Heart left ventricle (tissue), 13 donors: Measurements from ENCODE around the gene PRSS23.
A peak's percentile ranks its signal among the peaks of the same experiment; 100 is the strongest.

Experiments
- POLR2A ChIP-seq, 2 donors: fragments of 450-650 bp; IDR thresholded peaks; one replicate each; pipeline ENCODE4 v1.6.1; 2017; ENCODE audit warnings: antibody characterized with exemption in 2 of 2, mild to moderate bottlenecking in 2 of 2, moderate library complexity in 2 of 2
- TF ChIP-seq, protein P1 (sequence below), 12 donors: fragments of 200-600 bp; sonication (generic) in 4 of 12; IDR thresholded peaks; one replicate each; pipeline versions ENCODE4 v1.5.0 to v1.8.0; 2018 to 2022; ENCODE audit warnings: antibody characterized with exemption in 12 of 12, mild to moderate bottlenecking in 5 of 12
- donor health status: ischemic (EF 13 %, LVEDD 7.1; RV severe dilation, severe dysfunction).
- donor health status: DM: no; HTN: yes; CAD: no.
- donor health status: DM: no; HTN: no; CAD: no.
- donor health status: ischemic (EF 25% LVEDD 6.9; RV normal size, moderate dysfunction).
- donor health status: ischemic (EF 25% LVEDD 5.7; RV mildly dilated, moderate dysfunction).
- donor health status: ischemic (EF 35%, LVEDD 5.7; RV mildly dilated, moderate dysfunction).
- donor health status: nonischemic (EF 11% LVEDD 7.7; RV severe dilation, severe dysfunction).
- donor health status: DM: yes; HTN: yes; CAD: no.
- donor health status: PGD.
- donor health status: ischemic (EF 29% LVEDD 5.4; RV normal size, mild dysfunction).
- donor health status: nonischemic (EF 23%, LVEDD 6.1; RV moderate dilation, normal function).

GRCh38 chr11:86799680-86800075 is 664 bp upstream of the PRSS23 start:
- TF ChIP-seq, protein P1, sequence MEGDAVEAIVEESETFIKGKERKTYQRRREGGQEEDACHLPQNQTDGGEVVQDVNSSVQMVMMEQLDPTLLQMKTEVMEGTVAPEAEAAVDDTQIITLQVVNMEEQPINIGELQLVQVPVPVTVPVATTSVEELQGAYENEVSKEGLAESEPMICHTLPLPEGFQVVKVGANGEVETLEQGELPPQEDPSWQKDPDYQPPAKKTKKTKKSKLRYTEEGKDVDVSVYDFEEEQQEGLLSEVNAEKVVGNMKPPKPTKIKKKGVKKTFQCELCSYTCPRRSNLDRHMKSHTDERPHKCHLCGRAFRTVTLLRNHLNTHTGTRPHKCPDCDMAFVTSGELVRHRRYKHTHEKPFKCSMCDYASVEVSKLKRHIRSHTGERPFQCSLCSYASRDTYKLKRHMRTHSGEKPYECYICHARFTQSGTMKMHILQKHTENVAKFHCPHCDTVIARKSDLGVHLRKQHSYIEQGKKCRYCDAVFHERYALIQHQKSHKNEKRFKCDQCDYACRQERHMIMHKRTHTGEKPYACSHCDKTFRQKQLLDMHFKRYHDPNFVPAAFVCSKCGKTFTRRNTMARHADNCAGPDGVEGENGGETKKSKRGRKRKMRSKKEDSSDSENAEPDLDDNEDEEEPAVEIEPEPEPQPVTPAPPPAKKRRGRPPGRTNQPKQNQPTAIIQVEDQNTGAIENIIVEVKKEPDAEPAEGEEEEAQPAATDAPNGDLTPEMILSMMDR (IDR thresholded peaks at IDR 0.05): peak in 4 of 12 donors; percentile 25 to 32 (median 28)
- no peak for TF ChIP-seq POLR2A (IDR thresholded peaks at IDR 0.05)
